ENCODE results near the gene FGFR2.

The FGFR2 gene

DNA sequence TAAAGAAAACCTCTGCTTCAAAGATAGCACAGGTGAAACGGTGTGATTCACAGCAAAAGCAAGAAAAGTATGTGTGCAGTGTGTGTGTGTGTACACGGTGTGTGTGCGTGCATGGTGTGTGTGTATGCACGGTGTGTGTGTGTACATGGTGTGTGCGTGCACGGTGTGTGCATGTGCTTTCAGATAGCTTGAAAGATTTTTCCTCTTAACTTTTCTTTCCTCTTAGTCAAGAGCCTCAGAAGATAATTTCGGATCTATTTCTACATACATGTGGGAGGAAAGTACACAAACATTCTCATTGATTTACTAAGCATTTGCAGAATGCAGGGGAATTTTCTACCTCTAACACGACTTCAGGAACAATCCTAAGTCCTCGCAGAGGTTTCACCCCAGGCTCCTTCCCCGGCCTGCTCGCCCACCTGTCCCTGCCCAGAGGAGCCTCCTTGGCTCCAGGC, 2.9 kb downstream of the FGFR2 start:
- ATAC-seq = no peak
- TF ChIP-seq RARB (CRISPR knock-in tag; IDR thresholded peaks at IDR 0.05) (no peak), GLIS3 (CRISPR knock-in tag; IDR thresholded peaks at IDR 0.05) (no peak), TOX (CRISPR knock-in tag; IDR thresholded peaks at IDR 0.05; ENCODE audit: borderline replicate concordance) (no peak), ARNTL (CRISPR knock-in tag; IDR thresholded peaks at IDR 0.05; ENCODE audit: borderline replicate concordance, low read depth) (no peak), ZNF70 (CRISPR knock-in tag; IDR thresholded peaks at IDR 0.05) (no peak), ZFP3 (CRISPR knock-in tag; IDR thresholded peaks at IDR 0.05) (no peak), BACH2 (CRISPR knock-in tag; IDR thresholded peaks at IDR 0.05; ENCODE audit: borderline replicate concordance) (no peak)
- TF ChIP-seq, protein P1, sequence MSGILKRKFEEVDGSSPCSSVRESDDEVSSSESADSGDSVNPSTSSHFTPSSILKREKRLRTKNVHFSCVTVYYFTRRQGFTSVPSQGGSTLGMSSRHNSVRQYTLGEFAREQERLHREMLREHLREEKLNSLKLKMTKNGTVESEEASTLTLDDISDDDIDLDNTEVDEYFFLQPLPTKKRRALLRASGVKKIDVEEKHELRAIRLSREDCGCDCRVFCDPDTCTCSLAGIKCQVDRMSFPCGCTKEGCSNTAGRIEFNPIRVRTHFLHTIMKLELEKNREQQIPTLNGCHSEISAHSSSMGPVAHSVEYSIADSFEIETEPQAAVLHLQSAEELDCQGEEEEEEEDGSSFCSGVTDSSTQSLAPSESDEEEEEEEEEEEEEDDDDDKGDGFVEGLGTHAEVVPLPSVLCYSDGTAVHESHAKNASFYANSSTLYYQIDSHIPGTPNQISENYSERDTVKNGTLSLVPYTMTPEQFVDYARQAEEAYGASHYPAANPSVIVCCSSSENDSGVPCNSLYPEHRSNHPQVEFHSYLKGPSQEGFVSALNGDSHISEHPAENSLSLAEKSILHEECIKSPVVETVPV (CRISPR knock-in tag; IDR thresholded peaks at IDR 0.05) = no peak
- TF ChIP-seq, protein P2, sequence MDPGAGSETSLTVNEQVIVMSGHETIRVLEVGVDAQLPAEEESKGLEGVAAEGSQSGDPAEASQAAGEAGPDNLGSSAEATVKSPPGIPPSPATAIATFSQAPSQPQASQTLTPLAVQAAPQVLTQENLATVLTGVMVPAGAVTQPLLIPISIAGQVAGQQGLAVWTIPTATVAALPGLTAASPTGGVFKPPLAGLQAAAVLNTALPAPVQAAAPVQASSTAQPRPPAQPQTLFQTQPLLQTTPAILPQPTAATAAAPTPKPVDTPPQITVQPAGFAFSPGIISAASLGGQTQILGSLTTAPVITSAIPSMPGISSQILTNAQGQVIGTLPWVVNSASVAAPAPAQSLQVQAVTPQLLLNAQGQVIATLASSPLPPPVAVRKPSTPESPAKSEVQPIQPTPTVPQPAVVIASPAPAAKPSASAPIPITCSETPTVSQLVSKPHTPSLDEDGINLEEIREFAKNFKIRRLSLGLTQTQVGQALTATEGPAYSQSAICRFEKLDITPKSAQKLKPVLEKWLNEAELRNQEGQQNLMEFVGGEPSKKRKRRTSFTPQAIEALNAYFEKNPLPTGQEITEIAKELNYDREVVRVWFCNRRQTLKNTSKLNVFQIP (CRISPR knock-in tag; IDR thresholded peaks at IDR 0.05; ENCODE audit: borderline replicate concordance, low read depth) = no peak

DNA sequence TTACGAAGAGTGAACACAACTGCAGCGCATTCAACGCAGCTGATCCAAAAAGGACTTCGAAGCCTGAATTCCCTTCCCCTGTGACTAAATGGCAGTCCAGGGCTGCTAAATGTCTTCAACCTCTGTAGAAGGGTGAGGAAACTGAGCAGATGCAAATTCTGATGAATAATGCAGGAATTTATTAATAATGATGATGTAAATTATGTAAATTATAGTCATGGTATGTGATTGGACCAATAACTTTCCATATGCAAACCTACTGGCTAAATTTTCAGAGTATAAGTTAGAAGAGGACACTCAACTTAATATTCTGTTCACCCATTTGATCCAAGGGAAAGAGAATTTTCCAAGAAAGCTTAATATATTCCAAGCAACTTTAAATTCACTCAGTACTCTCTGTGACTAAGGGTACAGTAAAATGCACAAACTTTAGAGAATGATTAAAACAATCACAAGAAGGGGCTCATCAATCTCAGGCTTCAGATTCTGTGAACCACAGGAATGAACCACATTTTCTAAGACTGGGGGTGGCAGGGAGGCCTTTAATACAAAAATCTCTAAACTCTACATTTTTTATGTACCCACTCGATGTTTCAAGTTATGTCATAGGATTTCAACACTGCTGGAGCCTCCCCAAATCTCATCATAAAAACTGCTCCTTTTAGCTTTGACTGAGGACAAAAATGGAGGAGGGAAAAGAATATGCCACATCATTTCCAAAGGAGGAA, 3.5 kb downstream of the FGFR2 start:
- no peak for ATAC-seq
- TF ChIP-seq, protein P3, sequence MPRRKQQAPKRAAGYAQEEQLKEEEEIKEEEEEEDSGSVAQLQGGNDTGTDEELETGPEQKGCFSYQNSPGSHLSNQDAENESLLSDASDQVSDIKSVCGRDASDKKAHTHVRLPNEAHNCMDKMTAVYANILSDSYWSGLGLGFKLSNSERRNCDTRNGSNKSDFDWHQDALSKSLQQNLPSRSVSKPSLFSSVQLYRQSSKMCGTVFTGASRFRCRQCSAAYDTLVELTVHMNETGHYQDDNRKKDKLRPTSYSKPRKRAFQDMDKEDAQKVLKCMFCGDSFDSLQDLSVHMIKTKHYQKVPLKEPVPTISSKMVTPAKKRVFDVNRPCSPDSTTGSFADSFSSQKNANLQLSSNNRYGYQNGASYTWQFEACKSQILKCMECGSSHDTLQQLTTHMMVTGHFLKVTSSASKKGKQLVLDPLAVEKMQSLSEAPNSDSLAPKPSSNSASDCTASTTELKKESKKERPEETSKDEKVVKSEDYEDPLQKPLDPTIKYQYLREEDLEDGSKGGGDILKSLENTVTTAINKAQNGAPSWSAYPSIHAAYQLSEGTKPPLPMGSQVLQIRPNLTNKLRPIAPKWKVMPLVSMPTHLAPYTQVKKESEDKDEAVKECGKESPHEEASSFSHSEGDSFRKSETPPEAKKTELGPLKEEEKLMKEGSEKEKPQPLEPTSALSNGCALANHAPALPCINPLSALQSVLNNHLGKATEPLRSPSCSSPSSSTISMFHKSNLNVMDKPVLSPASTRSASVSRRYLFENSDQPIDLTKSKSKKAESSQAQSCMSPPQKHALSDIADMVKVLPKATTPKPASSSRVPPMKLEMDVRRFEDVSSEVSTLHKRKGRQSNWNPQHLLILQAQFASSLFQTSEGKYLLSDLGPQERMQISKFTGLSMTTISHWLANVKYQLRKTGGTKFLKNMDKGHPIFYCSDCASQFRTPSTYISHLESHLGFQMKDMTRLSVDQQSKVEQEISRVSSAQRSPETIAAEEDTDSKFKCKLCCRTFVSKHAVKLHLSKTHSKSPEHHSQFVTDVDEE (CRISPR knock-in tag; IDR thresholded peaks at IDR 0.05) = no peak
- TF ChIP-seq ZNF565 (CRISPR knock-in tag; conservative IDR thresholded peaks at IDR 0.05; ENCODE audit: low read depth) (no peak), TCF4 (CRISPR knock-in tag; IDR thresholded peaks at IDR 0.05; ENCODE audit: borderline replicate concordance) (no peak)
- TF ChIP-seq, protein P4, sequence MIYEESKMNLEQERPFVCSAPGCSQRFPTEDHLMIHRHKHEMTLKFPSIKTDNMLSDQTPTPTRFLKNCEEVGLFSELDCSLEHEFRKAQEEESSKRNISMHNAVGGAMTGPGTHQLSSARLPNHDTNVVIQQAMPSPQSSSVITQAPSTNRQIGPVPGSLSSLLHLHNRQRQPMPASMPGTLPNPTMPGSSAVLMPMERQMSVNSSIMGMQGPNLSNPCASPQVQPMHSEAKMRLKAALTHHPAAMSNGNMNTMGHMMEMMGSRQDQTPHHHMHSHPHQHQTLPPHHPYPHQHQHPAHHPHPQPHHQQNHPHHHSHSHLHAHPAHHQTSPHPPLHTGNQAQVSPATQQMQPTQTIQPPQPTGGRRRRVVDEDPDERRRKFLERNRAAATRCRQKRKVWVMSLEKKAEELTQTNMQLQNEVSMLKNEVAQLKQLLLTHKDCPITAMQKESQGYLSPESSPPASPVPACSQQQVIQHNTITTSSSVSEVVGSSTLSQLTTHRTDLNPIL (CRISPR knock-in tag; IDR thresholded peaks at IDR 0.05; ENCODE audit: low read depth) = no peak

DNA sequence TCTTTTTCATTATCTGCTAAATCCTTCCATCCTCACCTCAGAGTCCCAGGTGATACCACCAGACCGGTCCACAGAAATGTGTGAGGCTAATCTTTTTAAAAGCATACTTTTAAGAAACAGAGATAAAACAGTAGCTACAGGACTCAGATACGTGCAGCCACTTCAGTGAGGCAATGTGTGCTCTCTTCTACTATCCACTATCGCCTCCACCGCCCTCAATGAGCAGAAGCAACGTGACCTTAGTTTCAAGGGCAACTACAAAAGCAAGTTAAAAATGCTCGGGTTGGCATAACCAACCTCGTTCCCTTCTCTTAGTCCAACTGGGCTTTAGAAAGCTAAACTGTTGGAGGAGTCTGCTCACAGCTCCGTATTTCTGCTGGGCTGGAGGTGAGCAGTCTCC, 4.2 kb downstream of the FGFR2 start:
- ATAC-seq = no peak
- no peak for TF ChIP-seq ZNF70 (CRISPR knock-in tag; IDR thresholded peaks at IDR 0.05)
- TF ChIP-seq ZNF565 (CRISPR knock-in tag; conservative IDR thresholded peaks at IDR 0.05; ENCODE audit: low read depth) = no peak
- TF ChIP-seq GLIS3 (CRISPR knock-in tag; IDR thresholded peaks at IDR 0.05) = no peak
- TF ChIP-seq ARNTL (CRISPR knock-in tag; IDR thresholded peaks at IDR 0.05; ENCODE audit: borderline replicate concordance, low read depth) = no peak
- TF ChIP-seq ISL1 (CRISPR knock-in tag; IDR thresholded peaks at IDR 0.05) = no peak
- no peak for TF ChIP-seq BACH2 (CRISPR knock-in tag; IDR thresholded peaks at IDR 0.05; ENCODE audit: borderline replicate concordance)
- no peak for TF ChIP-seq SNAI2 (CRISPR knock-in tag; IDR thresholded peaks at IDR 0.05)
- TF ChIP-seq, protein P3 (CRISPR knock-in tag; IDR thresholded peaks at IDR 0.05) = no peak
- TF ChIP-seq, protein P5, sequence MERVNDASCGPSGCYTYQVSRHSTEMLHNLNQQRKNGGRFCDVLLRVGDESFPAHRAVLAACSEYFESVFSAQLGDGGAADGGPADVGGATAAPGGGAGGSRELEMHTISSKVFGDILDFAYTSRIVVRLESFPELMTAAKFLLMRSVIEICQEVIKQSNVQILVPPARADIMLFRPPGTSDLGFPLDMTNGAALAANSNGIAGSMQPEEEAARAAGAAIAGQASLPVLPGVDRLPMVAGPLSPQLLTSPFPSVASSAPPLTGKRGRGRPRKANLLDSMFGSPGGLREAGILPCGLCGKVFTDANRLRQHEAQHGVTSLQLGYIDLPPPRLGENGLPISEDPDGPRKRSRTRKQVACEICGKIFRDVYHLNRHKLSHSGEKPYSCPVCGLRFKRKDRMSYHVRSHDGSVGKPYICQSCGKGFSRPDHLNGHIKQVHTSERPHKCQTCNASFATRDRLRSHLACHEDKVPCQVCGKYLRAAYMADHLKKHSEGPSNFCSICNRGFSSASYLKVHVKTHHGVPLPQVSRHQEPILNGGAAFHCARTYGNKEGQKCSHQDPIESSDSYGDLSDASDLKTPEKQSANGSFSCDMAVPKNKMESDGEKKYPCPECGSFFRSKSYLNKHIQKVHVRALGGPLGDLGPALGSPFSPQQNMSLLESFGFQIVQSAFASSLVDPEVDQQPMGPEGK (CRISPR knock-in tag; IDR thresholded peaks at IDR 0.05; ENCODE audit: borderline replicate concordance) = no peak
- TF ChIP-seq ZFP30 (CRISPR knock-in tag; IDR thresholded peaks at IDR 0.05) = no peak

Data from SK-N-SH treated with all-trans-retinoic acid at 6 μM for 48 hours (cell line).